Measurements from ENCODE around the gene POU1F1.
"Not testable (repeated sequence)": the region's sequence is repeated elsewhere in the genome, so short reads cannot be mapped to it uniquely, and the experiment has no call there.

The POU1F1 gene
- 0 reads per million in 4 donors for total RNA-seq

- no peak for DNase-seq
Observed at GRCh38 chr3:87276484-87276883, at the start of gene POU1F1. TSS of gene POU1F1 (minus strand) at chr3:87276584. CDS start at chr3:87276462, 122 bp downstream.

- DNase-seq, result no peak
Observed at GRCh38 chr3:87324609-87325008, 48.2 kb upstream of the POU1F1 start.

- no peak for DNase-seq
Observed at GRCh38 chr3:87320756-87321626, 44.6 kb upstream of the POU1F1 start.

- no peak for DNase-seq
Observed at GRCh38 chr3:87318617-87319021, 42.2 kb upstream of the POU1F1 start.

GRCh38 chr3:87317779-87318178 is 41.4 kb upstream of the POU1F1 start:
- DNase-seq, result no peak

GRCh38 chr3:87313641-87314040 is 37.3 kb upstream of the POU1F1 start:
- no peak for DNase-seq

GRCh38 chr3:87311309-87311708 is 34.9 kb upstream of the POU1F1 start:
- no peak for DNase-seq

- DNase-seq, result no peak
Observed at GRCh38 chr3:87309601-87310000, 33.2 kb upstream of the POU1F1 start.

GRCh38 chr3:87307805-87308204 is 31.4 kb upstream of the POU1F1 start:
- no peak for DNase-seq

- no peak for DNase-seq
Observed at GRCh38 chr3:87305517-87305916, 29.1 kb upstream of the POU1F1 start.

GRCh38 chr3:87305031-87305430 is 28.6 kb upstream of the POU1F1 start:
- not testable (repeated sequence) for DNase-seq

- peak in 1 of 5 donors; percentile 10 for DNase-seq
Observed at GRCh38 chr3:87298111-87298718, 21.8 kb upstream of the POU1F1 start.

- DNase-seq, result no peak
Observed at GRCh38 chr3:87288446-87288845, 12.1 kb upstream of the POU1F1 start.

GRCh38 chr3:87287011-87287410 is 10.6 kb upstream of the POU1F1 start:
- no peak for DNase-seq

- DNase-seq, result no peak
Observed at GRCh38 chr3:87272718-87273341, 3.6 kb downstream of the POU1F1 start.

- peak in 1 of 5 donors; percentile 49 for DNase-seq
Observed at GRCh38 chr3:87270908-87271700, 5.3 kb downstream of the POU1F1 start.

GRCh38 chr3:87269723-87270122 is 6.7 kb downstream of the POU1F1 start:
- DNase-seq, result no peak

- no peak for DNase-seq
Observed at GRCh38 chr3:87268646-87269211, 7.7 kb downstream of the POU1F1 start.

GRCh38 chr3:87267953-87268645 is 8.3 kb downstream of the POU1F1 start:
- peak in 1 of 5 donors; percentile 42 for DNase-seq

- DNase-seq, result no peak
Observed at GRCh38 chr3:87261925-87262324, 14.5 kb downstream of the POU1F1 start.

- DNase-seq, result peak in 4 of 5 donors; percentile 10 to 36 (median 18)
Observed at GRCh38 chr3:87260270-87260669, 16.1 kb downstream of the POU1F1 start.

- DNase-seq, result no peak
Observed at GRCh38 chr3:87250009-87250408, 26.4 kb downstream of the POU1F1 start.

Measured in T-helper 1 cell (primary cell).